Right lung (tissue), 5 donors: ENCODE measurements around the gene DNM2. TPM values are rescaled to one million over a fixed set of nuclear protein-coding genes. Genes with fewer than 3 reads are reported as not detected.
"Not testable (repeated sequence)": the region's sequence is repeated elsewhere in the genome, so short reads cannot be mapped to it uniquely, and the experiment has no call there.

Experiments used
- DNase-seq, 2 donors: peaks; one replicate each; pipeline ENCODE4 v3.0.0-alpha.2; 2013
- polyA plus RNA-seq, 5 donors: library from polyadenylated mRNA; unstranded; fragments of 120-200 nt; gene quantifications; one replicate each; pipeline versions ENCODE4 v1.2.1 to v1.2.3, GENCODE V29; 2013; ENCODE audit warnings: inconsistent platforms in 1 of 5, low replicate concordance in 1 of 5; ENCODE audit not compliant: insufficient read length in 5 of 5, insufficient read depth in 1 of 5

The DNM2 gene
- polyA plus RNA-seq, 5 donors: 78.1 to 110 (median 98.8) TPM

GRCh38 chr19:10751109-10751953, 33.5 kb downstream of the DNM2 start:
- DNase-seq: no peak

- DNase-seq: no peak
These were observed 34.5 kb downstream of the DNM2 start for GRCh38 chr19:10752237-10752912.

GRCh38 chr19:10752913-10753704, 35.2 kb downstream of the DNM2 start:
- DNase-seq: no peak

- DNase-seq: no peak
These were observed 38.5 kb downstream of the DNM2 start for GRCh38 chr19:10756371-10756770.

- no peak for DNase-seq
These were observed 38.9 kb downstream of the DNM2 start for GRCh38 chr19:10756791-10757190.

GRCh38 chr19:10758050-10758449, 40.2 kb downstream of the DNM2 start:
- not testable (repeated sequence) for DNase-seq

GRCh38 chr19:10758978-10759377, 41.1 kb downstream of the DNM2 start:
- no peak for DNase-seq

- no peak for DNase-seq
These were observed 42.5 kb downstream of the DNM2 start for GRCh38 chr19:10760273-10760944.

- DNase-seq: no peak
These were observed 43.8 kb downstream of the DNM2 start for GRCh38 chr19:10761443-10762250.

- no peak for DNase-seq
These were observed 44.8 kb downstream of the DNM2 start for GRCh38 chr19:10762656-10763055.

- no peak for DNase-seq
These were observed 45.5 kb downstream of the DNM2 start for GRCh38 chr19:10763411-10763810.

GRCh38 chr19:10763828-10764339, 46.0 kb downstream of the DNM2 start:
- DNase-seq: no peak

- no peak for DNase-seq
These were observed 46.5 kb downstream of the DNM2 start for GRCh38 chr19:10764340-10764894.

- no peak for DNase-seq
These were observed 48.3 kb downstream of the DNM2 start for GRCh38 chr19:10766049-10766623.

- DNase-seq: no peak
These were observed 48.9 kb downstream of the DNM2 start for GRCh38 chr19:10766671-10767201.

- no peak for DNase-seq
These were observed 49.8 kb downstream of the DNM2 start for GRCh38 chr19:10767726-10768125.

GRCh38 chr19:10768369-10768768, 50.5 kb downstream of the DNM2 start:
- DNase-seq: no peak

- no peak for DNase-seq
These were observed 51.1 kb downstream of the DNM2 start for GRCh38 chr19:10768936-10769335.
